ENCODE results near the gene TANC1. TPM values are rescaled to one million over a fixed set of nuclear protein-coding genes. Genes with fewer than 3 reads are reported as not detected.

TANC1 gene
- total RNA-seq, 1 donor, result 34.7 TPM

GRCh38 chr2:159070235-159070634, 101.8 kb downstream of the TANC1 start:
- TF ChIP-seq, protein P1, sequence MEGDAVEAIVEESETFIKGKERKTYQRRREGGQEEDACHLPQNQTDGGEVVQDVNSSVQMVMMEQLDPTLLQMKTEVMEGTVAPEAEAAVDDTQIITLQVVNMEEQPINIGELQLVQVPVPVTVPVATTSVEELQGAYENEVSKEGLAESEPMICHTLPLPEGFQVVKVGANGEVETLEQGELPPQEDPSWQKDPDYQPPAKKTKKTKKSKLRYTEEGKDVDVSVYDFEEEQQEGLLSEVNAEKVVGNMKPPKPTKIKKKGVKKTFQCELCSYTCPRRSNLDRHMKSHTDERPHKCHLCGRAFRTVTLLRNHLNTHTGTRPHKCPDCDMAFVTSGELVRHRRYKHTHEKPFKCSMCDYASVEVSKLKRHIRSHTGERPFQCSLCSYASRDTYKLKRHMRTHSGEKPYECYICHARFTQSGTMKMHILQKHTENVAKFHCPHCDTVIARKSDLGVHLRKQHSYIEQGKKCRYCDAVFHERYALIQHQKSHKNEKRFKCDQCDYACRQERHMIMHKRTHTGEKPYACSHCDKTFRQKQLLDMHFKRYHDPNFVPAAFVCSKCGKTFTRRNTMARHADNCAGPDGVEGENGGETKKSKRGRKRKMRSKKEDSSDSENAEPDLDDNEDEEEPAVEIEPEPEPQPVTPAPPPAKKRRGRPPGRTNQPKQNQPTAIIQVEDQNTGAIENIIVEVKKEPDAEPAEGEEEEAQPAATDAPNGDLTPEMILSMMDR (IDR thresholded peaks at IDR 0.05; ENCODE audit: extremely low read depth, low read depth, low read length), result no peak
- no peak for DNase-seq (ENCODE audit: insufficient read length, low spot score, missing footprints)
- no peaks in the 10 kb centered on the region for H3K36me3 ChIP-seq (ENCODE audit: insufficient read depth, low read length)
- no peak overlapping the region for H3K4me3 ChIP-seq (ENCODE audit: insufficient read depth, low read length)
- peaks cover 45% of the 10 kb centered on the region for H3K4me1 ChIP-seq (ENCODE audit: insufficient read depth, low read length)
- H3K9me3 ChIP-seq (ENCODE audit: low read depth, low read length), result no peaks in the 10 kb centered on the region
- H3K27me3 ChIP-seq (ENCODE audit: insufficient read depth, low read length), result no peaks in the 10 kb centered on the region
- H4K20me1 ChIP-seq (ENCODE audit: insufficient read depth, low read length), result no peaks in the 10 kb centered on the region
- no peak overlapping the region for H2AFZ ChIP-seq (ENCODE audit: low read length)
- H3K27ac ChIP-seq (ENCODE audit: low read depth, low read length), result peak overlapping the region; percentile 95
- peaks cover 3% of the 10 kb centered on the region for H3K79me2 ChIP-seq (ENCODE audit: insufficient read depth, low read length)
- H3K4me2 ChIP-seq (ENCODE audit: insufficient read depth, low read length), result no peak overlapping the region

GRCh38 chr2:159071190-159071915, 102.9 kb downstream of the TANC1 start:
- DNase-seq (ENCODE audit: insufficient read length, low spot score, missing footprints), result no peak
- TF ChIP-seq, protein P1 (IDR thresholded peaks at IDR 0.05; ENCODE audit: extremely low read depth, low read depth, low read length), result peak; percentile 20

GRCh38 chr2:159072795-159073194, 104.4 kb downstream of the TANC1 start:
- Histone ChIP-seq H3K36me3 (ENCODE audit: insufficient read depth, low read length) (no peaks in the 10 kb centered on the region), H3K79me2 (ENCODE audit: insufficient read depth, low read length) (peaks cover 3% of the 10 kb centered on the region), H3K4me1 (ENCODE audit: insufficient read depth, low read length) (peaks cover 54% of the 10 kb centered on the region), H3K9me3 (ENCODE audit: low read depth, low read length) (no peaks in the 10 kb centered on the region), H2AFZ (ENCODE audit: low read length) (no peak overlapping the region), H3K4me3 (ENCODE audit: insufficient read depth, low read length) (peak overlapping the region; percentile 14), H3K27ac (ENCODE audit: low read depth, low read length) (peak overlapping the region; percentile 95), H3K4me2 (ENCODE audit: insufficient read depth, low read length) (peak overlapping the region; percentile 67), H3K27me3 (ENCODE audit: insufficient read depth, low read length) (no peaks in the 10 kb centered on the region), H4K20me1 (ENCODE audit: insufficient read depth, low read length) (no peaks in the 10 kb centered on the region)
- DNase-seq (ENCODE audit: insufficient read length, low spot score, missing footprints), result no peak
- TF ChIP-seq, protein P1 (IDR thresholded peaks at IDR 0.05; ENCODE audit: extremely low read depth, low read depth, low read length), result no peak

More at GRCh38 chr2:159071190-159071915, 102.9 kb downstream of the TANC1 start:
- H3K79me2 ChIP-seq (ENCODE audit: insufficient read depth, low read length), result peaks cover 3% of the 10 kb centered on the region
- no peak overlapping the region for H3K4me3 ChIP-seq (ENCODE audit: insufficient read depth, low read length)
- no peak overlapping the region for H3K4me2 ChIP-seq (ENCODE audit: insufficient read depth, low read length)
- no peaks in the 10 kb centered on the region for H3K27me3 ChIP-seq (ENCODE audit: insufficient read depth, low read length)
- H3K27ac ChIP-seq (ENCODE audit: low read depth, low read length), result peak overlapping the region; percentile 95
- no peaks in the 10 kb centered on the region for H4K20me1 ChIP-seq (ENCODE audit: insufficient read depth, low read length)
- H3K36me3 ChIP-seq (ENCODE audit: insufficient read depth, low read length), result no peaks in the 10 kb centered on the region
- H3K9me3 ChIP-seq (ENCODE audit: low read depth, low read length), result no peaks in the 10 kb centered on the region
- H3K4me1 ChIP-seq (ENCODE audit: insufficient read depth, low read length), result peaks cover 52% of the 10 kb centered on the region
- no peak overlapping the region for H2AFZ ChIP-seq (ENCODE audit: low read length)

DNA sequence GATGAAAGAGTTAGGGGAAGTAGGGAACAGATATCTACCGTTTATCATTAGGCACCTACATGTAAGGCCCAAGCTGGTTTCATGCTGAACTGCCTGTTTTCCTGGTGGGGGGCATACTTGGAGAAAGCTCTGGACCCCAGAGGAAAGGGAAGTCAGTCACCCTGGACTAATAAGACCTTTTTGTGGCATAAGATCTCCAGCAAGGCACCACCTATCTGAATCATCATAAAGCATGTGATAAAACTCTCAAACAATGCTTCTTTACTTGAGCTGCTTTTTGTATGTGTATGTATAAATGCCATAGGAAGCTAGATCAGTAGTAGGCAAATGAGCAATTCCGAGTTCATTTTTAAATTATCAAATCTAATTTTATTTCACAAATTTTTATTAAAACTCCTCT, 104.8 kb downstream of the TANC1 start:
- no peaks in the 10 kb centered on the region for H3K36me3 ChIP-seq (ENCODE audit: insufficient read depth, low read length)
- DNase-seq (ENCODE audit: insufficient read length, low spot score, missing footprints), result no peak
- peaks cover 3% of the 10 kb centered on the region for H3K79me2 ChIP-seq (ENCODE audit: insufficient read depth, low read length)
- peak overlapping the region; percentile 14 for H3K4me3 ChIP-seq (ENCODE audit: insufficient read depth, low read length)
- TF ChIP-seq, protein P1 (IDR thresholded peaks at IDR 0.05; ENCODE audit: extremely low read depth, low read depth, low read length), result no peak
- no peaks in the 10 kb centered on the region for H3K27me3 ChIP-seq (ENCODE audit: insufficient read depth, low read length)
- H4K20me1 ChIP-seq (ENCODE audit: insufficient read depth, low read length), result no peaks in the 10 kb centered on the region
- H3K4me2 ChIP-seq (ENCODE audit: insufficient read depth, low read length), result peak overlapping the region; percentile 67
- peak overlapping the region; percentile 95 for H3K27ac ChIP-seq (ENCODE audit: low read depth, low read length)
- no peaks in the 10 kb centered on the region for H3K9me3 ChIP-seq (ENCODE audit: low read depth, low read length)
- H2AFZ ChIP-seq (ENCODE audit: low read length), result no peak overlapping the region
- H3K4me1 ChIP-seq (ENCODE audit: insufficient read depth, low read length), result peaks cover 53% of the 10 kb centered on the region

Data from osteoblast (primary cell).